DND-41 (cell line): ENCODE data around the gene RECK.

Experiments used
- ATAC-seq: fragments of 200-7000 bp; cut with Tn5 transposase; 3 replicates; pipeline ENCODE4 v1.9.1; 2021; ENCODE audit warnings: low read depth; ENCODE audit not compliant: insufficient read depth
- DNase-seq: peaks from one replicate; pipeline ENCODE4 v3.0.0-alpha.2; 2020
- H2AFZ ChIP-seq: 2 replicates; pipeline ENCODE4 v1.6.0; 2012; ENCODE audit warnings: low read depth, low read length
- H3K27ac ChIP-seq: 2 replicates; pipeline ENCODE4 v1.5.1; 2012; ENCODE audit warnings: low read length, inconsistent platforms
- H3K27me3 ChIP-seq: fragments of 200-600 bp; sonication (generic); 2 replicates; pipeline ENCODE4 v1.6.0; 2012; ENCODE audit warnings: low read length, mild to moderate bottlenecking, inconsistent platforms; ENCODE audit not compliant: insufficient read depth, poor library complexity
- H3K36me3 ChIP-seq: 2 replicates; pipeline ENCODE4 v1.5.1; 2012; ENCODE audit warnings: low read length, inconsistent platforms; ENCODE audit not compliant: insufficient read depth
- H3K4me1 ChIP-seq: 2 replicates; pipeline ENCODE4 v1.5.1; 2012; ENCODE audit warnings: mild to moderate bottlenecking, low read length; ENCODE audit not compliant: insufficient read depth
- H3K4me2 ChIP-seq: 2 replicates; pipeline ENCODE4 v1.6.0; 2012; ENCODE audit warnings: mild to moderate bottlenecking, moderate library complexity, low read length, inconsistent platforms; ENCODE audit not compliant: insufficient read depth
- H3K4me3 ChIP-seq, 2 experiments: fragments of 200-600 bp in 1 of 2; shearing (Covaris generic) in 1 of 2; 2 replicates each; pipeline ENCODE4 v1.5.1; 2012 to 2016; ENCODE audit warnings: inconsistent platforms in 2 of 2, low read length in 2 of 2, mild to moderate bottlenecking in 2 of 2, low read depth in 1 of 2, moderate library complexity in 1 of 2
- H3K79me2 ChIP-seq: 2 replicates; pipeline ENCODE4 v1.6.0; 2012; ENCODE audit warnings: low read length, inconsistent platforms; ENCODE audit not compliant: insufficient read depth
- H3K9ac ChIP-seq: 2 replicates; pipeline ENCODE4 v1.6.0; 2012; ENCODE audit warnings: low read depth, mild to moderate bottlenecking, inconsistent platforms, low read length, moderate library complexity
- H3K9me3 ChIP-seq: 2 replicates; pipeline ENCODE4 v1.5.1; 2012; ENCODE audit warnings: low read length, moderate library complexity, mild to moderate bottlenecking, inconsistent platforms; ENCODE audit not compliant: insufficient read depth, severe bottlenecking
- H4K20me1 ChIP-seq: 2 replicates; pipeline ENCODE4 v1.6.0; 2012; ENCODE audit warnings: low read length; ENCODE audit not compliant: insufficient read depth
- EZH2 ChIP-seq: IDR thresholded peaks from 3 replicates; pipeline ENCODE4 v1.6.1; 2012; ENCODE audit warnings: borderline replicate concordance, low read depth, mild to moderate bottlenecking, moderate library complexity, low read length, inconsistent platforms; ENCODE audit not compliant: severe bottlenecking
- TF ChIP-seq, protein P1 (sequence below): IDR thresholded peaks from 2 replicates; pipeline ENCODE4 v1.5.1; 2012; ENCODE audit warnings: borderline replicate concordance, low read length, moderate library complexity, mild to moderate bottlenecking; ENCODE audit not compliant: poor library complexity, severe bottlenecking; ENCODE audit errors: extremely low read depth

The RECK gene

GRCh38 chr9:36118706-36119105, 82.0 kb downstream of the RECK start:
- Histone ChIP-seq H3K27me3 (no peaks in the 10 kb centered on the region), H4K20me1 (no peaks in the 10 kb centered on the region), H3K4me2 (no peak overlapping the region), H2AFZ (no peak overlapping the region), H3K9me3 (no peaks in the 10 kb centered on the region), H3K9ac (no peak overlapping the region), H3K4me3 (no peak overlapping the region), H3K36me3 (no peaks in the 10 kb centered on the region), H3K27ac (no peak overlapping the region), H3K79me2 (no peaks in the 10 kb centered on the region), H3K4me1 (no peaks in the 10 kb centered on the region)
- ATAC-seq: no peak
- DNase-seq: no peak
- TF ChIP-seq, protein P1, sequence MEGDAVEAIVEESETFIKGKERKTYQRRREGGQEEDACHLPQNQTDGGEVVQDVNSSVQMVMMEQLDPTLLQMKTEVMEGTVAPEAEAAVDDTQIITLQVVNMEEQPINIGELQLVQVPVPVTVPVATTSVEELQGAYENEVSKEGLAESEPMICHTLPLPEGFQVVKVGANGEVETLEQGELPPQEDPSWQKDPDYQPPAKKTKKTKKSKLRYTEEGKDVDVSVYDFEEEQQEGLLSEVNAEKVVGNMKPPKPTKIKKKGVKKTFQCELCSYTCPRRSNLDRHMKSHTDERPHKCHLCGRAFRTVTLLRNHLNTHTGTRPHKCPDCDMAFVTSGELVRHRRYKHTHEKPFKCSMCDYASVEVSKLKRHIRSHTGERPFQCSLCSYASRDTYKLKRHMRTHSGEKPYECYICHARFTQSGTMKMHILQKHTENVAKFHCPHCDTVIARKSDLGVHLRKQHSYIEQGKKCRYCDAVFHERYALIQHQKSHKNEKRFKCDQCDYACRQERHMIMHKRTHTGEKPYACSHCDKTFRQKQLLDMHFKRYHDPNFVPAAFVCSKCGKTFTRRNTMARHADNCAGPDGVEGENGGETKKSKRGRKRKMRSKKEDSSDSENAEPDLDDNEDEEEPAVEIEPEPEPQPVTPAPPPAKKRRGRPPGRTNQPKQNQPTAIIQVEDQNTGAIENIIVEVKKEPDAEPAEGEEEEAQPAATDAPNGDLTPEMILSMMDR: no peak
- TF ChIP-seq EZH2: no peak

- no peak overlapping the region for H3K4me2 ChIP-seq
- TF ChIP-seq, protein P1: no peak
- no peak for TF ChIP-seq EZH2
- no peak overlapping the region for H3K9ac ChIP-seq
- H4K20me1 ChIP-seq: no peaks in the 10 kb centered on the region
- no peaks in the 10 kb centered on the region for H3K79me2 ChIP-seq
- DNase-seq: no peak
- no peak overlapping the region for H3K27ac ChIP-seq
- H3K9me3 ChIP-seq: no peaks in the 10 kb centered on the region
- no peak overlapping the region for H3K4me3 ChIP-seq
- ATAC-seq: no peak
- no peak overlapping the region for H2AFZ ChIP-seq
- no peaks in the 10 kb centered on the region for H3K4me1 ChIP-seq
- no peaks in the 10 kb centered on the region for H3K36me3 ChIP-seq
- no peaks in the 10 kb centered on the region for H3K27me3 ChIP-seq
Observed at GRCh38 chr9:36119476-36119875, 82.8 kb downstream of the RECK start.

- TF ChIP-seq, protein P1: no peak
- TF ChIP-seq EZH2: no peak
Observed at GRCh38 chr9:36120705-36121104, 84.0 kb downstream of the RECK start.

GRCh38 chr9:36121971-36122370, 85.3 kb downstream of the RECK start:
- no peak for DNase-seq
- Histone ChIP-seq H3K27me3 (no peaks in the 10 kb centered on the region), H3K4me1 (no peaks in the 10 kb centered on the region), H3K79me2 (no peaks in the 10 kb centered on the region), H3K9me3 (no peaks in the 10 kb centered on the region), H3K27ac (no peak overlapping the region), H2AFZ (no peak overlapping the region), H3K4me3 (no peak overlapping the region), H4K20me1 (no peaks in the 10 kb centered on the region), H3K36me3 (no peaks in the 10 kb centered on the region), H3K9ac (no peak overlapping the region), H3K4me2 (no peak overlapping the region)
- ATAC-seq: no peak
- no peak for TF ChIP-seq EZH2
- TF ChIP-seq, protein P1: no peak

More at GRCh38 chr9:36120705-36121104, 84.0 kb downstream of the RECK start:
- H3K4me1 ChIP-seq: no peaks in the 10 kb centered on the region
- no peak for ATAC-seq
- no peaks in the 10 kb centered on the region for H3K9me3 ChIP-seq
- no peak for DNase-seq
- H3K4me3 ChIP-seq: no peak overlapping the region
- H3K27ac ChIP-seq: no peak overlapping the region
- no peaks in the 10 kb centered on the region for H3K27me3 ChIP-seq
- H2AFZ ChIP-seq: no peak overlapping the region
- H3K79me2 ChIP-seq: no peaks in the 10 kb centered on the region
- H4K20me1 ChIP-seq: no peaks in the 10 kb centered on the region
- H3K9ac ChIP-seq: no peak overlapping the region
- no peaks in the 10 kb centered on the region for H3K36me3 ChIP-seq
- no peak overlapping the region for H3K4me2 ChIP-seq
